Testis (tissue), 2 donors: ENCODE measurements around the gene KRTAP9-2.

Experiments
- POLR2A ChIP-seq: fragments of 450-650 bp; IDR thresholded peaks from one replicate; pipeline ENCODE4 v1.6.1; 2017; ENCODE audit warnings: antibody characterized with exemption, mild to moderate bottlenecking, moderate library complexity
- TF ChIP-seq, protein P1 (sequence below), 3 experiments: fragments of 450-650 bp in 2 of 3; fragments of 200-600 bp in 1 of 3; sonication (generic) in 1 of 3; IDR thresholded peaks; one replicate each; pipeline ENCODE4 v1.5.1; 2016 to 2019; ENCODE audit warnings: antibody characterized with exemption in 3 of 3, mild to moderate bottlenecking in 2 of 3, moderate library complexity in 1 of 3

DNA sequence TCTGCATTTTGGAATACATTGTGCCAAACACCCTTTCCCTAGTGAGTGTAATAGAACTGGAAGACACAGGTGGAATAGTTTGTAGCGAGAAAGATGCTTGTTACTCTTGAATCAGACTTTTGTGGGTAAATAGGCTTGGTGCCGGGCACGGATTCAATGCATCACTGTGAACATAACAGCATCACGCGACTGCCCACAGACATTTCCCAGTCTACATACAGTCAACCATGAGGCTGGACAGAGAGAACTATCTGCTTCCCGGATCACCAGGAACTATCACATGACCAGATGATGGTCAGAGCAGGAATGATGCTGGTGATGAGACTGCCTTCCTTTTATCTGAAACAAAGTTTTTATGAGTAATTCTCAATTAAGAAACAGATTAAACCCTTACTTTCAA, 397 bp upstream of the KRTAP9-2 start:
- TF ChIP-seq, protein P1, sequence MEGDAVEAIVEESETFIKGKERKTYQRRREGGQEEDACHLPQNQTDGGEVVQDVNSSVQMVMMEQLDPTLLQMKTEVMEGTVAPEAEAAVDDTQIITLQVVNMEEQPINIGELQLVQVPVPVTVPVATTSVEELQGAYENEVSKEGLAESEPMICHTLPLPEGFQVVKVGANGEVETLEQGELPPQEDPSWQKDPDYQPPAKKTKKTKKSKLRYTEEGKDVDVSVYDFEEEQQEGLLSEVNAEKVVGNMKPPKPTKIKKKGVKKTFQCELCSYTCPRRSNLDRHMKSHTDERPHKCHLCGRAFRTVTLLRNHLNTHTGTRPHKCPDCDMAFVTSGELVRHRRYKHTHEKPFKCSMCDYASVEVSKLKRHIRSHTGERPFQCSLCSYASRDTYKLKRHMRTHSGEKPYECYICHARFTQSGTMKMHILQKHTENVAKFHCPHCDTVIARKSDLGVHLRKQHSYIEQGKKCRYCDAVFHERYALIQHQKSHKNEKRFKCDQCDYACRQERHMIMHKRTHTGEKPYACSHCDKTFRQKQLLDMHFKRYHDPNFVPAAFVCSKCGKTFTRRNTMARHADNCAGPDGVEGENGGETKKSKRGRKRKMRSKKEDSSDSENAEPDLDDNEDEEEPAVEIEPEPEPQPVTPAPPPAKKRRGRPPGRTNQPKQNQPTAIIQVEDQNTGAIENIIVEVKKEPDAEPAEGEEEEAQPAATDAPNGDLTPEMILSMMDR (IDR thresholded peaks at IDR 0.05): no peak
- TF ChIP-seq POLR2A: no peak
